OCI-LY7 (cell line): ENCODE measurements around the gene SELENOW.

ENCODE experiments used
- EZH2phosphoT487 ChIP-seq: fragments of 200-600 bp; sonication (generic); IDR thresholded peaks from 2 replicates; pipeline ENCODE4 v1.6.1; 2018; ENCODE audit warnings: low read depth, borderline replicate concordance, mild to moderate bottlenecking, mixed run types, antibody characterized with exemption, low read length, moderate library complexity, mixed read lengths
- TF ChIP-seq, protein P1 (sequence below): fragments of 200-600 bp; sonication (generic); conservative IDR thresholded peaks from 2 replicates; pipeline ENCODE4 v1.5.1; 2014; ENCODE audit warnings: mild to moderate bottlenecking, antibody characterized with exemption, low read length, moderate library complexity, mixed read lengths

- TF ChIP-seq, protein P1, sequence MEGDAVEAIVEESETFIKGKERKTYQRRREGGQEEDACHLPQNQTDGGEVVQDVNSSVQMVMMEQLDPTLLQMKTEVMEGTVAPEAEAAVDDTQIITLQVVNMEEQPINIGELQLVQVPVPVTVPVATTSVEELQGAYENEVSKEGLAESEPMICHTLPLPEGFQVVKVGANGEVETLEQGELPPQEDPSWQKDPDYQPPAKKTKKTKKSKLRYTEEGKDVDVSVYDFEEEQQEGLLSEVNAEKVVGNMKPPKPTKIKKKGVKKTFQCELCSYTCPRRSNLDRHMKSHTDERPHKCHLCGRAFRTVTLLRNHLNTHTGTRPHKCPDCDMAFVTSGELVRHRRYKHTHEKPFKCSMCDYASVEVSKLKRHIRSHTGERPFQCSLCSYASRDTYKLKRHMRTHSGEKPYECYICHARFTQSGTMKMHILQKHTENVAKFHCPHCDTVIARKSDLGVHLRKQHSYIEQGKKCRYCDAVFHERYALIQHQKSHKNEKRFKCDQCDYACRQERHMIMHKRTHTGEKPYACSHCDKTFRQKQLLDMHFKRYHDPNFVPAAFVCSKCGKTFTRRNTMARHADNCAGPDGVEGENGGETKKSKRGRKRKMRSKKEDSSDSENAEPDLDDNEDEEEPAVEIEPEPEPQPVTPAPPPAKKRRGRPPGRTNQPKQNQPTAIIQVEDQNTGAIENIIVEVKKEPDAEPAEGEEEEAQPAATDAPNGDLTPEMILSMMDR: no peak
- TF ChIP-seq EZH2phosphoT487: no peak
Measured at GRCh38 chr19:47813995-47814328, 35.5 kb downstream of the SELENOW start.
